ENCODE data around the gene CHD2.

The CHD2 gene

GRCh38 chr15:92896561-92896960 lies 3.6 kb upstream of the CHD2 start:
- ATAC-seq = no peak
- Mint-ChIP-seq H3K27ac (peak overlapping the region; percentile 59), H3K27me3 (no peaks in the 10 kb centered on the region), H3K36me3 (peaks cover 70% of the 10 kb centered on the region), H3K4me1 (peaks cover 45% of the 10 kb centered on the region), H3K9me3 (peaks cover 7% of the 10 kb centered on the region), H3K4me3 (no peak overlapping the region)

DNA sequence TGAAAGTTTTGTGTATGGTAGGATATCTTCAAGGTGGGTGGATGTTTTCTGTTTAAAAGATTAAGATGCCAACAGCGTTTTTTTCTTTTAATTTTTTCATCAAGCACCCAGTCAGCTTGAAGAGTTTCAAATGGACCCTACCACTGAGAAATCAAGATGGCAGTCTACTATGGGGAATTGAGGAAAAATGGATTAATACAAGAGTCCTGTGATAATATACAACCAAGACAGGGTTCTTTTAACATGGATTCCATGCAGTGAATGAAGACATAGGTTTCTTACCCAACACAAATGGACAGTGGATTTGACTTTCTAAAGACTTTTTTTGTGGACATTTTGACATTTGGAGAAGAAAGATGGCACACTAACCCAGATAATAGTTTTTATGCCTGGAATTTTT lies 2.5 kb upstream of the CHD2 start:
- Mint-ChIP-seq H3K36me3 (peaks cover 64% of the 10 kb centered on the region), H3K27me3 (no peaks in the 10 kb centered on the region), H3K4me3 (no peak overlapping the region), H3K27ac (no peak overlapping the region), H3K4me1 (peaks cover 45% of the 10 kb centered on the region), H3K9me3 (peaks cover 7% of the 10 kb centered on the region)
- no peak for ATAC-seq

GRCh38 chr15:92898988-92899582 lies 1.0 kb upstream of the CHD2 start:
- Mint-ChIP-seq H3K9me3 (peaks cover 7% of the 10 kb centered on the region), H3K27me3 (no peaks in the 10 kb centered on the region), H3K4me3 (peak overlapping the region; percentile 60), H3K27ac (peak overlapping the region; percentile 99), H3K4me1 (peaks cover 52% of the 10 kb centered on the region), H3K36me3 (peaks cover 61% of the 10 kb centered on the region)
- no peak for ATAC-seq

DNA sequence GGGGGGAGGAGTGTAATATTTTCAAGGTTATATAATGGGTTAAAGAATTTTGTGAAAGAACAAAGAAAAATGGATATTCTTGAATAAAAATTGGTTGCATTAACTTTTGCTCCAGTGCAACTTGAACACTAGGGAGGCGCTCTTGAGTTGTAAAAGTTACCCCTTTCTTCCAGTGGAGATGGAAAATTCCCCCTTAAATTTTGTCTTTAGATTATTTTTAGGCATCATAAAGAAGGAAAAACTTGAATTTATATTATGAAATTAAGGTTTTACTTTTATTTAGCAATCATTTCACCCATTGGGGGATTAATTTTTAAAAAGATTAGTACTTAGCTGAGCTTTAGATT lies 550 bp upstream of the CHD2 start:
- peak overlapping the region; percentile 99 for H3K27ac Mint-ChIP-seq
- H3K4me1 Mint-ChIP-seq = peaks cover 54% of the 10 kb centered on the region
- peaks cover 61% of the 10 kb centered on the region for H3K36me3 Mint-ChIP-seq
- no peak for ATAC-seq
- H3K9me3 Mint-ChIP-seq = peaks cover 7% of the 10 kb centered on the region
- peak overlapping the region; percentile 99 for H3K4me3 Mint-ChIP-seq
- H3K27me3 Mint-ChIP-seq = no peaks in the 10 kb centered on the region

- Mint-ChIP-seq H3K4me1 (peaks cover 58% of the 10 kb centered on the region), H3K27me3 (no peaks in the 10 kb centered on the region), H3K27ac (peak overlapping the region; percentile 99), H3K4me3 (peak overlapping the region; percentile 99), H3K36me3 (peaks cover 56% of the 10 kb centered on the region), H3K9me3 (peaks cover 7% of the 10 kb centered on the region)
- no peak for ATAC-seq
Observed at GRCh38 chr15:92900731-92901071, 577 bp downstream of the CHD2 start.

GRCh38 chr15:92901072-92901761 lies 1.1 kb downstream of the CHD2 start:
- peak overlapping the region; percentile 99 for H3K4me3 Mint-ChIP-seq
- peaks cover 7% of the 10 kb centered on the region for H3K9me3 Mint-ChIP-seq
- peak overlapping the region; percentile 99 for H3K27ac Mint-ChIP-seq
- H3K36me3 Mint-ChIP-seq = peaks cover 54% of the 10 kb centered on the region
- H3K4me1 Mint-ChIP-seq = peaks cover 61% of the 10 kb centered on the region
- no peaks in the 10 kb centered on the region for H3K27me3 Mint-ChIP-seq
- ATAC-seq = no peak

- Mint-ChIP-seq H3K4me1 (peaks cover 62% of the 10 kb centered on the region), H3K27me3 (no peaks in the 10 kb centered on the region), H3K27ac (peak overlapping the region; percentile 99), H3K9me3 (peaks cover 7% of the 10 kb centered on the region), H3K36me3 (peaks cover 46% of the 10 kb centered on the region), H3K4me3 (peak overlapping the region; percentile 99)
- no peak for ATAC-seq
Observed at GRCh38 chr15:92901995-92902394, 1.9 kb downstream of the CHD2 start.

- no peak for ATAC-seq
- peak overlapping the region; percentile 99 for H3K4me3 Mint-ChIP-seq
- peaks cover 66% of the 10 kb centered on the region for H3K4me1 Mint-ChIP-seq
- H3K9me3 Mint-ChIP-seq = peaks cover 7% of the 10 kb centered on the region
- no peaks in the 10 kb centered on the region for H3K27me3 Mint-ChIP-seq
- peaks cover 36% of the 10 kb centered on the region for H3K36me3 Mint-ChIP-seq
- H3K27ac Mint-ChIP-seq = peak overlapping the region; percentile 99
Observed at GRCh38 chr15:92902737-92903593, 2.8 kb downstream of the CHD2 start.

DNA sequence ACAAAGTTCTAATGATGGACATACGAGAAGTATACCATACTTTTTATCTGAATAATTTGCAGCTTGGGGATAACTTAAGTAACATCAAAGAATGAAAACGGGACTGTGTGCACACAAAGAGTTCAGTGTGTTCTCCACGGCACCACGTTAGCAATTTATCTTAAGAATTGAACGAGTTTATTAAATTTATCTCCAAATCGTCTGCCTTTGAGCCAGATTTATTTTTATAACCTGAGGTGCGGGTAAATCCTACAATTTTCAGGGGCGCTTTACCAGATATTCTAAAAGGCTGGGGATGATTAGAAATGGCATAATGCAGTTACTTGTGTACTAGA lies 3.5 kb downstream of the CHD2 start:
- H3K27ac Mint-ChIP-seq = peak overlapping the region; percentile 99
- ATAC-seq = no peak
- no peaks in the 10 kb centered on the region for H3K27me3 Mint-ChIP-seq
- H3K36me3 Mint-ChIP-seq = peaks cover 36% of the 10 kb centered on the region
- peak overlapping the region; percentile 99 for H3K4me3 Mint-ChIP-seq
- peaks cover 70% of the 10 kb centered on the region for H3K4me1 Mint-ChIP-seq
- H3K9me3 Mint-ChIP-seq = peaks cover 7% of the 10 kb centered on the region

GRCh38 chr15:92903966-92904721 lies 4.0 kb downstream of the CHD2 start:
- H3K9me3 Mint-ChIP-seq = peaks cover 4% of the 10 kb centered on the region
- peak overlapping the region; percentile 99 for H3K27ac Mint-ChIP-seq
- H3K4me3 Mint-ChIP-seq = peak overlapping the region; percentile 99
- H3K4me1 Mint-ChIP-seq = peaks cover 70% of the 10 kb centered on the region
- no peaks in the 10 kb centered on the region for H3K27me3 Mint-ChIP-seq
- peaks cover 36% of the 10 kb centered on the region for H3K36me3 Mint-ChIP-seq
- peak; percentile 97 for ATAC-seq

- H3K4me3 Mint-ChIP-seq = peak overlapping the region; percentile 99
- H3K36me3 Mint-ChIP-seq = peaks cover 37% of the 10 kb centered on the region
- ATAC-seq = no peak
- no peaks in the 10 kb centered on the region for H3K9me3 Mint-ChIP-seq
- H3K27ac Mint-ChIP-seq = peak overlapping the region; percentile 99
- H3K27me3 Mint-ChIP-seq = no peaks in the 10 kb centered on the region
- peaks cover 70% of the 10 kb centered on the region for H3K4me1 Mint-ChIP-seq
Observed at GRCh38 chr15:92904722-92905571, 4.8 kb downstream of the CHD2 start.

DNA sequence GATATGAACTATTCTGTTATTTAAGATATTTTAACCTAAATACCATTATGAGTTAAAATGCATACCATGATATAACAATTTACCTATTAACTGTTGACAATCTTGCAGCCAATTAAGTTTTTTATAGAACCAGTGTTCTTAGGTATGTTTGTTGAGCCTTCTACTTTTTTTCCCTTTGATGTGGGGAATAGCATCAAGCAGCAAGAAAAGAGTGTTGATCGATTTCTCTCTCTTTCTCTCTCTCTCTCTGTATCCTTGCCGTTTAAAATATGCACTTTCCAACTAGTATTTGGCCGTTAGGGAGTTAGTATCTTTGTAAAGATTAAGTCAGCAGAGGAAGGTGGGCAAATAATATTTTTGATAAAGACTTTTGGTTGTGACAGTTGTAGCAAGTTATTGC lies 5.9 kb downstream of the CHD2 start:
- Mint-ChIP-seq H3K36me3 (peaks cover 45% of the 10 kb centered on the region), H3K4me3 (peak overlapping the region; percentile 65), H3K9me3 (no peaks in the 10 kb centered on the region), H3K27me3 (no peaks in the 10 kb centered on the region), H3K27ac (peak overlapping the region; percentile 72), H3K4me1 (peaks cover 79% of the 10 kb centered on the region)
- no peak for ATAC-seq

DNA sequence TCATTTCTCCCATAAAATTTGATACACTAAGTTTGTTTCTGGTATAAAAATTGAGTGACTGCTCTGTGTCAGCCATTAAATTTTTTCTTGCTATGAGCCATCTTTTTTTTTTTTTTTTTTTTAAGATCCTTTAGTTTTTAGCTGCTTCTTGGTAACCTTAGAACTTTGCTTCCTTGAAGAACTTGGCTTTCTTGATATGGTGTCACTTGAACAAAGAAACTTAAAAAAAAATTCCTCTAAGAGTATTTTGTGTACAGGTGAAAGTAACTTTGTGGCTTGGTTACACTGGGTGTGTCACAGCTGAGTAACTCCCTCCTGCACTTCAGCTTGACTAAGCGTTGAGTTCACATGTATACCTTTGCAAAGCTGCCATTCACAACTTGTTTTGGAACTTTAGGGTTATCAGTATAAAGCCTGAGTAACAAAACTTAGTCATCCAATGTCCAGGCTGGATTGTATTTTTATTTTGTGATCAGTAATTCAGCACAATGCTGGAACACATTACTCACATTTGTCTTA lies 6.5 kb downstream of the CHD2 start:
- peak; percentile 40 for ATAC-seq
- H3K9me3 Mint-ChIP-seq = no peaks in the 10 kb centered on the region
- H3K27me3 Mint-ChIP-seq = no peaks in the 10 kb centered on the region
- H3K4me3 Mint-ChIP-seq = peak overlapping the region; percentile 65
- peaks cover 85% of the 10 kb centered on the region for H3K4me1 Mint-ChIP-seq
- peaks cover 46% of the 10 kb centered on the region for H3K36me3 Mint-ChIP-seq
- peak overlapping the region; percentile 72 for H3K27ac Mint-ChIP-seq

- peak overlapping the region; percentile 72 for H3K27ac Mint-ChIP-seq
- H3K9me3 Mint-ChIP-seq = no peaks in the 10 kb centered on the region
- peaks cover 52% of the 10 kb centered on the region for H3K36me3 Mint-ChIP-seq
- H3K4me3 Mint-ChIP-seq = no peak overlapping the region
- H3K4me1 Mint-ChIP-seq = peaks cover 90% of the 10 kb centered on the region
- ATAC-seq = no peak
- no peaks in the 10 kb centered on the region for H3K27me3 Mint-ChIP-seq
Observed at GRCh38 chr15:92907229-92907628, 7.1 kb downstream of the CHD2 start.
